ENCODE data around the gene TMC7.

The TMC7 gene

GRCh38 chr16:19006446-19007315 lies 22.9 kb downstream of the TMC7 start:
- H3K9me2 ChIP-seq (replicated peaks; ENCODE audit: insufficient read depth, low read length), result no peaks in the 10 kb centered on the region
- no peaks in the 10 kb centered on the region for H3K79me2 ChIP-seq (ENCODE audit: insufficient read depth, low read length)
- no peaks in the 10 kb centered on the region for H3F3A ChIP-seq (ENCODE audit: insufficient read depth)
- no peak overlapping the region for H3K4me2 ChIP-seq (ENCODE audit: low read depth, low read length, poor library complexity, severe bottlenecking)
- H4K20me1 ChIP-seq (ENCODE audit: low read depth, low read length), result no peaks in the 10 kb centered on the region
- H3K9ac ChIP-seq (ENCODE audit: low read length), result no peak overlapping the region
- TF ChIP-seq EZH2phosphoT487 (conservative IDR thresholded peaks at IDR 0.05; ENCODE audit: low read length), result no peak
- TF ChIP-seq CTCF (IDR thresholded peaks at IDR 0.05; ENCODE audit: insufficient read depth, low read length, poor library complexity, severe bottlenecking), result no peak
- no peaks in the 10 kb centered on the region for H3K36me3 ChIP-seq (ENCODE audit: low read length)
- no peak overlapping the region for H3K4me3 ChIP-seq (ENCODE audit: insufficient read depth, low read length, poor library complexity, severe bottlenecking)
- no peak overlapping the region for H2AFZ ChIP-seq (ENCODE audit: low read depth, low read length, severe bottlenecking)
- H3K27ac ChIP-seq (ENCODE audit: low read depth, low read length), result no peak overlapping the region
- no peaks in the 10 kb centered on the region for H3K27me3 ChIP-seq (ENCODE audit: low read length)
- H3K9me3 ChIP-seq (ENCODE audit: insufficient read depth, low read length), result no peaks in the 10 kb centered on the region

DNA sequence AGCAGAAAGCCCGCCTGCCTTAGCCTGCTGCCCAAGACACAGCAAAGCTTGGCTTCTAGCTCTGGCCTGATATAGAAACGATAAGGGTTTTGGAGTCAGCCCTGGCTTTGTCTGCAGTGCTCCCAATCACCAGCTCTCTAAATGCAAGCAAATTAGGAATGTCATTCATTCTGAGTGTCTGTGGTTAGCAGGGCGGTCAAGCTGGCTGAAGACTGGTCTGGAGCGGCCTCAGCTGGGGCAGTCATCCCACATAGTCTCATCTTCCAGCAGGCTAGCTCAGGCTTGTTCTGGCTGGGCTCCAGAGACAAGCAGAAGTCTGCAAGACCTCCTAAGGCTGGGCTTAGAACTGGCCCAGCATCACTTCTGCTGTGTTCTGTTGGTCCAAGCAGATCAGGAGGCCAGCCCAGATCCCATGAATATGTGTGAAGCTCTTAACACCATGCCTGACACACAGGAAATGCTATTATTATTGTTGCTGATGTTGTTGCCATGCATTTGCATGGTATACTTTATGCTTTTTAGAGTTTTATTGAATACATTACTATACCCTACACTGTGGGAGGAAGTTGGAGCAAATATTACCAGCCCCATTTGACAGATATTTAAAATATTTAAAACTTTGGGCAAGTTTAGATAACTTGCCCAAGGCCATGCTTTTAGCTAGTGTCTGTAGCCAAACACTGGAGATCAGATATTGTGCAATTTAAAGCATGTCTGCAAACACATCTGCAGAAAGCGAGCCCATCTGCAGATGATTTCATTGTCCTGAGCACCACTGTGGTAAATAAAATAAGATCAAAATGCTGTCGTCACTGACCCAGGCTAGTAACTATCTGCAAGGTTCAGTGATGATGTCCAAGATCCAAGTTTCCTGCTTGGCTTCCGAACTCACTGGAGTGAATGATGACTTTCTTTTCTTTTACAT lies 24.8 kb downstream of the TMC7 start:
- Histone ChIP-seq H3K9ac (ENCODE audit: low read length) (no peak overlapping the region), H3K79me2 (ENCODE audit: insufficient read depth, low read length) (no peaks in the 10 kb centered on the region), H3K36me3 (ENCODE audit: low read length) (no peaks in the 10 kb centered on the region), H3K4me3 (ENCODE audit: insufficient read depth, low read length, poor library complexity, severe bottlenecking) (no peak overlapping the region), H4K20me1 (ENCODE audit: low read depth, low read length) (no peaks in the 10 kb centered on the region), H3K4me2 (ENCODE audit: low read depth, low read length, poor library complexity, severe bottlenecking) (no peak overlapping the region), H3K9me3 (ENCODE audit: insufficient read depth, low read length) (no peaks in the 10 kb centered on the region), H2AFZ (ENCODE audit: low read depth, low read length, severe bottlenecking) (no peak overlapping the region), H3K27ac (ENCODE audit: low read depth, low read length) (no peak overlapping the region), H3K27me3 (ENCODE audit: low read length) (no peaks in the 10 kb centered on the region), H3K9me2 (replicated peaks; ENCODE audit: insufficient read depth, low read length) (no peaks in the 10 kb centered on the region), H3F3A (ENCODE audit: insufficient read depth) (no peaks in the 10 kb centered on the region)
- no peak for TF ChIP-seq EZH2phosphoT487 (conservative IDR thresholded peaks at IDR 0.05; ENCODE audit: low read length)
- TF ChIP-seq CTCF (IDR thresholded peaks at IDR 0.05; ENCODE audit: insufficient read depth, low read length, poor library complexity, severe bottlenecking), result no peak

DNA sequence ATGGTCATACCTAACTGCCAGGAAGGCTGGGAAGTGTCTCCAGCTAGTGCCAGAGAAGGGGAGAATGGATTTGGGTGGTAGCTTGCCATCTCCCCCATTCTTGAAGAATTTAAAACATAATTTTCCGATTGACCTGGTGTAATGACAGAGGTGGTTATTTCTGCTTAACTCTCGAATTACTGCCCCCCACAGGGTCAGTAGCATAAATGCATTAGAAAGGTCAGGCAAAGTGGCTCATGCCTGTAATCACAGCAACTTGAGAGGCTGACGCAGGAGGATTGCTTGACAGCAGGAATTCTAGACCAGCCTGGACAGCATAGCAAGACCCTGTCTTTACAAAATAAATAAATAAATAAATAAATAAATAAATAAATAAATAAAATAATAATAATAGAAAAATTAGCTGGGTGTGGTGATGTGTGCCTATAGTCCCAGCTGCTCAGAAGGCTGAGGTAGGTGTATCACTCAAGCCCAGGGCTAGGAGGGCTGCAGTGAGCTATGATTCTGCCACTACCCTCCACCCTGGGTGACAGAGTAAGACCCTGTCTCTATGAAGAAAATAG lies 27.5 kb downstream of the TMC7 start:
- Histone ChIP-seq H3F3A (ENCODE audit: insufficient read depth) (no peaks in the 10 kb centered on the region), H3K9me2 (replicated peaks; ENCODE audit: insufficient read depth, low read length) (no peaks in the 10 kb centered on the region), H3K36me3 (ENCODE audit: low read length) (no peaks in the 10 kb centered on the region), H3K9ac (ENCODE audit: low read length) (no peak overlapping the region), H3K79me2 (ENCODE audit: insufficient read depth, low read length) (no peaks in the 10 kb centered on the region), H3K4me3 (ENCODE audit: insufficient read depth, low read length, poor library complexity, severe bottlenecking) (no peak overlapping the region), H2AFZ (ENCODE audit: low read depth, low read length, severe bottlenecking) (no peak overlapping the region), H3K9me3 (ENCODE audit: insufficient read depth, low read length) (no peaks in the 10 kb centered on the region), H4K20me1 (ENCODE audit: low read depth, low read length) (no peaks in the 10 kb centered on the region), H3K4me2 (ENCODE audit: low read depth, low read length, poor library complexity, severe bottlenecking) (no peak overlapping the region), H3K27ac (ENCODE audit: low read depth, low read length) (no peak overlapping the region), H3K27me3 (ENCODE audit: low read length) (no peaks in the 10 kb centered on the region)
- TF ChIP-seq EZH2phosphoT487 (conservative IDR thresholded peaks at IDR 0.05; ENCODE audit: low read length), result no peak
- TF ChIP-seq CTCF (IDR thresholded peaks at IDR 0.05; ENCODE audit: insufficient read depth, low read length, poor library complexity, severe bottlenecking), result no peak

Data from SU-DHL-6 (cell line).